ENCODE measurements around the gene PDCD11. TPM values are rescaled to one million over a fixed set of nuclear protein-coding genes. Genes with fewer than 3 reads are reported as not detected.

Gene PDCD11
- total RNA-seq, 1 donor: 33.9 TPM

- TF ChIP-seq CTCF (IDR thresholded peaks at IDR 0.05; ENCODE audit: insufficient read depth, low read length): no peak
- peak; percentile 75 for DNase-seq (ENCODE audit: low read depth)
- no peak overlapping the region for H3K4me3 ChIP-seq (ENCODE audit: low read depth, low read length)
Observed at GRCh38 chr10:103442031-103442461, 45.6 kb downstream of the PDCD11 start.

GRCh38 chr10:103443475-103444185, 47.2 kb downstream of the PDCD11 start:
- no peak for TF ChIP-seq CTCF (IDR thresholded peaks at IDR 0.05; ENCODE audit: insufficient read depth, low read length)
- DNase-seq (ENCODE audit: low read depth): no peak
- no peak overlapping the region for H3K4me3 ChIP-seq (ENCODE audit: low read depth, low read length)

- no peak for DNase-seq (ENCODE audit: low read depth)
- TF ChIP-seq CTCF (IDR thresholded peaks at IDR 0.05; ENCODE audit: insufficient read depth, low read length): no peak
- no peak overlapping the region for H3K4me3 ChIP-seq (ENCODE audit: low read depth, low read length)
Observed at GRCh38 chr10:103444478-103444877, 48.1 kb downstream of the PDCD11 start.

- no peak for DNase-seq (ENCODE audit: low read depth)
- no peak for TF ChIP-seq CTCF (IDR thresholded peaks at IDR 0.05; ENCODE audit: insufficient read depth, low read length)
Observed at GRCh38 chr10:103445366-103445765, 48.9 kb downstream of the PDCD11 start.

GRCh38 chr10:103445767-103446567, 49.5 kb downstream of the PDCD11 start:
- TF ChIP-seq CTCF (IDR thresholded peaks at IDR 0.05; ENCODE audit: insufficient read depth, low read length): no peak
- DNase-seq (ENCODE audit: low read depth): peak; percentile 97
- H3K4me3 ChIP-seq (ENCODE audit: low read depth, low read length): no peak overlapping the region

More at GRCh38 chr10:103445366-103445765, 48.9 kb downstream of the PDCD11 start:
- H3K4me3 ChIP-seq (ENCODE audit: low read depth, low read length): no peak overlapping the region

- TF ChIP-seq CTCF (IDR thresholded peaks at IDR 0.05; ENCODE audit: insufficient read depth, low read length): no peak
- no peak overlapping the region for H3K4me3 ChIP-seq (ENCODE audit: low read depth, low read length)
- DNase-seq (ENCODE audit: low read depth): no peak
Observed at GRCh38 chr10:103447187-103447586, 50.8 kb downstream of the PDCD11 start.
